ENCODE data around the gene DAPK2. TPM values are rescaled to one million over a fixed set of nuclear protein-coding genes. Genes with fewer than 3 reads are reported as not detected.
A peak's percentile ranks its signal among the peaks of the same experiment; 100 is the strongest.

Gene DAPK2
- total RNA-seq, 1 experiment from 2014 or later, result 1.4 TPM

- ATAC-seq, result no peak
- CTCF ChIA-PET, result no interaction called here
These were observed 187.8 kb downstream of the DAPK2 start for GRCh38 chr15:63858448-63858847.

GRCh38 chr15:63857461-63857856 is 188.8 kb downstream of the DAPK2 start:
- Histone ChIP-seq H3K27me3 (ENCODE audit: low read length) (no peaks in the 10 kb centered on the region), H3K9me2 (replicated peaks; ENCODE audit: low read length) (no peaks in the 10 kb centered on the region), H3F3A (ENCODE audit: low read length, unreplicated experiment) (no peaks in the 10 kb centered on the region), H2AFZ (ENCODE audit: low read length) (no peak overlapping the region), H3K9ac (ENCODE audit: low read length) (no peak overlapping the region), H3K27ac (ENCODE audit: low read length) (no peak overlapping the region), H3K4me3 (ENCODE audit: low read length) (no peak overlapping the region), H3K9me3 (ENCODE audit: low read length) (no peaks in the 10 kb centered on the region), H3K79me2 (ENCODE audit: low read length) (no peaks in the 10 kb centered on the region), H3K36me3 (ENCODE audit: low read depth, low read length) (no peaks in the 10 kb centered on the region), H4K20me1 (ENCODE audit: low read length) (no peaks in the 10 kb centered on the region), H3K4me2 (ENCODE audit: low read length) (peak overlapping the region; percentile 16; the same call in 1 of the 2 replicates), H3K4me1 (ENCODE audit: insufficient read depth, low read length) (peaks cover 13% of the 10 kb centered on the region; the same call in 1 of the 2 replicates)
- DNase-seq, result no peak
- no peak for ATAC-seq
- CTCF ChIA-PET, result no interaction called here
- intact Hi-C loops (cut with micrococcal nuclease), result no loop called here
- POLR2A ChIA-PET (ENCODE audit: unreplicated experiment), result no interaction called here
- no TSS peak for BruUV-seq (replicated peaks)
- TF ChIP-seq EZH2 (IDR thresholded peaks at IDR 0.05; ENCODE audit: low read length, unreplicated experiment), result no peak
- no peak for TF ChIP-seq EZH2phosphoT487 (IDR thresholded peaks at IDR 0.05; ENCODE audit: borderline replicate concordance, low read length)
- TF ChIP-seq CTCF (conservative IDR thresholded peaks at IDR 0.05; ENCODE audit: low read depth, low read length), result no peak

More at GRCh38 chr15:63858448-63858847, 187.8 kb downstream of the DAPK2 start:
- Histone ChIP-seq H4K20me1 (ENCODE audit: low read length) (no peaks in the 10 kb centered on the region), H3K9me2 (replicated peaks; ENCODE audit: low read length) (no peaks in the 10 kb centered on the region), H3K4me2 (ENCODE audit: low read length) (no peak overlapping the region), H3K79me2 (ENCODE audit: low read length) (no peaks in the 10 kb centered on the region), H3K4me3 (ENCODE audit: low read length) (no peak overlapping the region), H3K27ac (ENCODE audit: low read length) (no peak overlapping the region), H3F3A (ENCODE audit: low read length, unreplicated experiment) (no peaks in the 10 kb centered on the region), H3K9ac (ENCODE audit: low read length) (no peak overlapping the region), H3K4me1 (ENCODE audit: insufficient read depth, low read length) (peaks cover 13% of the 10 kb centered on the region; the same call in 1 of the 2 replicates), H3K9me3 (ENCODE audit: low read length) (no peaks in the 10 kb centered on the region), H3K27me3 (ENCODE audit: low read length) (no peaks in the 10 kb centered on the region), H3K36me3 (ENCODE audit: low read depth, low read length) (no peaks in the 10 kb centered on the region), H2AFZ (ENCODE audit: low read length) (no peak overlapping the region)
- BruUV-seq (replicated peaks), result no TSS peak
- TF ChIP-seq EZH2 (IDR thresholded peaks at IDR 0.05; ENCODE audit: low read length, unreplicated experiment) (no peak), EZH2phosphoT487 (IDR thresholded peaks at IDR 0.05; ENCODE audit: borderline replicate concordance, low read length) (no peak), CTCF (conservative IDR thresholded peaks at IDR 0.05; ENCODE audit: low read depth, low read length) (no peak)
- POLR2A ChIA-PET (ENCODE audit: unreplicated experiment), result no interaction called here
- intact Hi-C loops (cut with micrococcal nuclease), result no loop called here
- no peak for DNase-seq

Small RNA genes lying within 50 kb of the gene (microRNA-seq; reads per million reads assigned to microRNA genes)
- gene MIR422A (ENCODE audit: unreplicated experiment), result not detected

Other genes starting within 250 kb of the DAPK2 start
- gene HERC1, start 212.5 kb downstream of the DAPK2 start, total RNA-seq (2014; rRNA removed), result 40.8 and 46.4 TPM in 2 replicates
- 83.7 and 92.4 TPM in 2 replicates for gene CIAO2A, start 47.4 kb upstream of the DAPK2 start, total RNA-seq (2014; rRNA removed)
- gene SNX1, start 49.5 kb upstream of the DAPK2 start, total RNA-seq (2014; rRNA removed), result 24.3 and 62.3 TPM in 2 replicates
- gene SNX22, start 105.2 kb upstream of the DAPK2 start, total RNA-seq (2014; rRNA removed), result 0.77 TPM in 1 of 2 replicates, not detected in the other
- gene PPIB, start 116.5 kb upstream of the DAPK2 start, total RNA-seq (2014; rRNA removed), result 410 and 450 TPM in 2 replicates